ENCODE data around the gene TNFAIP8.

The TNFAIP8 gene

DNA sequence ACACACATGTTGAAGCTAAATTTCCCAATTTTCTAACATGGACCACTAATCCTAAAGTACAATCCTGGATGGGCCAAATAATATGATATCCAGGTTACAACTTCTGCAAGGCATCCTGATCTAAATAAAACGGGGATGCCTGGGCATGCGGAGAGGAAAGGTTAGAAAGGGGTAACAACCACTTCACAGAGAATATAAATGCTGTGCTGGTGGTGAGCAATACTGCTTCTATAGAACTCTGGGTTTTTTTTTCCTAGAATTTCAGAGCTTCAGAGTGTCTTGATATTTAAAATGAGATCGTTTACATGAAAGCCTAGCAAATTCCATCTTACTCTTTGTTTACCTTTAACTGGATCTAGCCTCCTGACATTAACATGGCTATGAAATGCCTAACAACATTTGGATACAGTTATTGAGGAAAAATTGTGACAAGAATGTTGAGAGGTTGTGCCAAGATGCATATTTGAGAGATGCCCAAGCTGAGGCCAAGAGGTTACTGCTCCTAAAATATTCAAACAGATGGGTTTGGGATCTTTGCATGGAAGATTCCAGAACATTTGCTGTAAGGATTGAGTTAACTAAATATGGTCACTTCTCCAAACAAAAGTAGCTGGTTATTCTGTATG, 22.4 kb downstream of the TNFAIP8 start:
- TF ChIP-seq, protein P1, sequence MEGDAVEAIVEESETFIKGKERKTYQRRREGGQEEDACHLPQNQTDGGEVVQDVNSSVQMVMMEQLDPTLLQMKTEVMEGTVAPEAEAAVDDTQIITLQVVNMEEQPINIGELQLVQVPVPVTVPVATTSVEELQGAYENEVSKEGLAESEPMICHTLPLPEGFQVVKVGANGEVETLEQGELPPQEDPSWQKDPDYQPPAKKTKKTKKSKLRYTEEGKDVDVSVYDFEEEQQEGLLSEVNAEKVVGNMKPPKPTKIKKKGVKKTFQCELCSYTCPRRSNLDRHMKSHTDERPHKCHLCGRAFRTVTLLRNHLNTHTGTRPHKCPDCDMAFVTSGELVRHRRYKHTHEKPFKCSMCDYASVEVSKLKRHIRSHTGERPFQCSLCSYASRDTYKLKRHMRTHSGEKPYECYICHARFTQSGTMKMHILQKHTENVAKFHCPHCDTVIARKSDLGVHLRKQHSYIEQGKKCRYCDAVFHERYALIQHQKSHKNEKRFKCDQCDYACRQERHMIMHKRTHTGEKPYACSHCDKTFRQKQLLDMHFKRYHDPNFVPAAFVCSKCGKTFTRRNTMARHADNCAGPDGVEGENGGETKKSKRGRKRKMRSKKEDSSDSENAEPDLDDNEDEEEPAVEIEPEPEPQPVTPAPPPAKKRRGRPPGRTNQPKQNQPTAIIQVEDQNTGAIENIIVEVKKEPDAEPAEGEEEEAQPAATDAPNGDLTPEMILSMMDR (IDR thresholded peaks at IDR 0.05; ENCODE audit: low read depth, low read length), result no peak
- peak; percentile 63 for DNase-seq (ENCODE audit: extremely low read depth, low read depth)

DNA sequence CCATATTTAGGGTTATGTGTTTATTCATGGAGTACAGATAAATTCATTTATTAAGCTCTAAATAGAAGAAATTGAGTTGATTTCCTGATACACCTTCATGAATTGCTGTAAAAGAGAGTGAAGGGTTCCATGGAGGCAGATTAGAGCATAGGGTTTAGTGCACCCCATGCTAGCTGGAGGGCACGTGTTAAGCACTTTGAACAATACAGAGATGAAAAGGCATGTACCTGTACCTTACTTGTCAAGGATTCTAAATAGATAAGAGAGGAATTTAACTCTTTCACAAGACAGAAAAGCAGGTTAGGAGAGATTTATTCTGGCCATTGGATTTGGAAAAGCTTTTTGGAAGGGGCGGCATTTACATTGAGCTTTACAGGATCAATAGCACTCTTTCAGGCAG, 23.3 kb downstream of the TNFAIP8 start:
- no peak for DNase-seq (ENCODE audit: extremely low read depth, low read depth)
- TF ChIP-seq, protein P1 (IDR thresholded peaks at IDR 0.05; ENCODE audit: low read depth, low read length), result no peak

DNA sequence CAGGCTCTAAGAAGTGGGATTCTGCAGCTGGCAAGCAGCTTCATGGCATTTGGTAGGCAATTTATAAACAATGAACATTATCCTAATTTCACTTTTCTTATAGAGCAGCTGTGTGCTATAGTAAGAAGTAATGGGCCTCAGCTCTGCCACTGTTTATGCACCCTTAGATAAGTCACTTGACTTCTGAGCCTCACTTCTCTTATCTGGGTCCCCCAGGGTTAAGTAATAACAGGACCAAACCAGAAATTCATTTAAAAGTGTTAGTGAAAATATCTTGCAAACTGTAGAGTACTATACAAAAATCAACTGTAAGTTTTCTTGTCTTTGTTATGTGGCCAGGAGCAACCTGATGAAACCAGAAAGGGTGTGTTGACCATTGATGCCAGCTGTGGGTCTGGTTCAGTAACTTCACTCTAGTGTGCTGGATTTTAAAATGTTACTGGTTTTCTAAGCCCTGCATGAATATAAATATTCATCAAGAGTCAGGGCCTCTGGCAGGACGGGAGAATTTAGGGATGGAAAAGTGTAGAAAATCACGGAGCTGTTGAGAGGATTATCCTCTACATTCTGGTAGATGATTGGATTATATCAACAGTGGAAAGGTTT, 24.2 kb downstream of the TNFAIP8 start:
- TF ChIP-seq, protein P1 (IDR thresholded peaks at IDR 0.05; ENCODE audit: low read depth, low read length), result no peak

GRCh38 chr5:119382169-119382568, 26.4 kb downstream of the TNFAIP8 start:
- TF ChIP-seq, protein P1 (IDR thresholded peaks at IDR 0.05; ENCODE audit: low read depth, low read length), result no peak
- DNase-seq (ENCODE audit: extremely low read depth, low read depth), result no peak

More for the DNA sequence above, 24.2 kb downstream of the TNFAIP8 start:
- DNase-seq (ENCODE audit: extremely low read depth, low read depth), result no peak

- TF ChIP-seq, protein P1 (IDR thresholded peaks at IDR 0.05; ENCODE audit: low read depth, low read length), result no peak
These were observed 27.2 kb downstream of the TNFAIP8 start for GRCh38 chr5:119383008-119383407.

GRCh38 chr5:119385136-119385535, 29.3 kb downstream of the TNFAIP8 start:
- DNase-seq (ENCODE audit: extremely low read depth, low read depth), result no peak
- TF ChIP-seq, protein P1 (IDR thresholded peaks at IDR 0.05; ENCODE audit: low read depth, low read length), result no peak

More at GRCh38 chr5:119383008-119383407, 27.2 kb downstream of the TNFAIP8 start:
- no peak for DNase-seq (ENCODE audit: extremely low read depth, low read depth)

- TF ChIP-seq, protein P1 (IDR thresholded peaks at IDR 0.05; ENCODE audit: low read depth, low read length), result no peak
- DNase-seq (ENCODE audit: extremely low read depth, low read depth), result no peak
These were observed 29.8 kb downstream of the TNFAIP8 start for GRCh38 chr5:119385536-119386128.

Data from AG09319 (cell line).